SKM-1 treated with dmso at 0.1 percent for 144 hours (cell line): ENCODE data around the gene ORMDL3.

ENCODE experiments used
- DNase-seq: peaks from one replicate; lab custom pipeline; 2025; ENCODE audit not compliant: unreplicated experiment; lab: John Stamatoyannopoulos, UW

The ORMDL3 gene, protein sequence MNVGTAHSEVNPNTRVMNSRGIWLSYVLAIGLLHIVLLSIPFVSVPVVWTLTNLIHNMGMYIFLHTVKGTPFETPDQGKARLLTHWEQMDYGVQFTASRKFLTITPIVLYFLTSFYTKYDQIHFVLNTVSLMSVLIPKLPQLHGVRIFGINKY

DNA sequence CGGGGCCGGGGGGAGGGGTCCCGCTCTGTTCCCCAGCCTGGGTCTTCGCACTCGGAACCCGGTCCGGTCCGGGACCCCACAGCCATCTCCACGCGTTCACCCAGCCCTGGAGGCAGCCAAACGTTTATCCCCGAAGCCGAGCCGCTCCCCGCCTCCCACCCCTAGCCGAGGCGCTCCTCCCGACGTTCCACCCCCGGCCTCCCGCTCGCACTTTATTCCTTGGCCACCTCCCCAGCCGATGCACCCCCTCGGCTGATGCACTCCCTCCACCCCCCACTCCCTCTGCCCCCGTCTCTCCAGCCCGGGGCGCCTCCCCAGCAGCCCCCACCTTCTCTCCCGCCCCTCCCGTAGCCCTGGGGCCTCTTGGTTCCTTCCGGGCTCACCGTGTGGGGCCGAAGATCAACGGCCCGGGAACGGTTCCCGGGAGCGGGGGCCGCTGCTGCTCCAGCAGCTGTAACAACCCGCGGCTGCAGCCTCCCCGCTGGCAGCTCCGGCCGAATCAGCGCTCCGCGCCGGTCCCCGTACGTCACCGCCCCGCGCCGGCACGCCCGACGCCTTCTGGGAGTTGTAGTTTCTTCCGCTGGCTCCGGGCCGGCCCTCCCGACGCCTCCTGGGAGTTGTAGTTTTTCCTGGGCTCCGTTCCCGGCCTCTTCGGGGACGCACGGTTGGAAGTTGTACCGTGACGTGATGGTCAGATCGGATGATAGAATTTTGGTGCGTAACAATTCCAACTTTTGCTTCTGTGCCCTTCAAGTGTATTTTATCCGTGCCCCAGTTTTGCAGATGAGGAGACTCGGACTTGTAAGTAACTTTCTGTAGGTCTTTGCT lies at the start of gene ORMDL3, which contains the start of gene LRRC3C:
TSS of gene ORMDL3 (minus strand) at position 501 of the 828 bp plus-strand sequence. CDS start 3,398 bp downstream, outside the sequence.
TSS of gene LRRC3C (plus strand) at position 632 of the 828 bp plus-strand sequence. CDS start 13,792 bp downstream, outside the sequence.
- peak; percentile 83 for DNase-seq

DNA sequence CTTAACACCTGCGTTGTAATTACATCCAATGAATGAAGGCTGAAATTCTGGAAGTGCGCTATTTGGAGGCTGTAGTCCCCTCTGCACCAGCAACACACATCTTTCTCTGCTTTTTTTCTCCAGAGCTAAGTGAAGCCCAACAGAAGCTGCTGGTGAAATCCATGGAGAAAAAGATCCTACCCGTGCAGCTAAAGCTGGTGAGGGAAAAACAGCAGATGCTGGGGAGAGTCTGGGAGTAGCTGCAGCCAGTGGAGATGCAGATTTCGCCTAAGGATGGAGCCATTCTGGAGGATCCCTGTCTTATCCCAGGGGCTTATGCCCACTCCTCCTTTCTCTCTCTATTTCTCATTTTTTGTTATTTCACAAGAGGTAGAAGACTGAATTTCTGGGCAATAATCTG lies 48.4 kb upstream of the ORMDL3 start:
- DNase-seq, result no peak

DNA sequence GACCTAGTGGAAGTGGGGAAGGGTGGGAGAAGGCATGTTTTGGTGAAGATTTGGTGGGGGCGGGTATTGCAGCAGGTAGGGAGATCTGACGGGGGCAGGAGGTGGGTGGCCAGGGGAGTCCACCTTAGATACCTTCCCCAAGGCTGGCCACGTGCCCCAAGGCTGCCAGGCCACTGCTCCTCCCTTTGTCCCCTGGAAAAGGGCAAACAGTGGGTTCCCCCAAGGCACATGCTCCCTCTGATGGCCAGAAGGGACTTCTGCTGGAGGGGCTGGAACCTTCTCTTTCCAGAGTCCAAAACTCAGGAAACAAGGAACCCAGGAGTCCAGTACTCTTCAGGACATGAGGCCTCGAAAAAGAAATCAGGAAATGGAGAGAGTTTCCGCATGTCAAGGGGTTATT lies 47.0 kb upstream of the ORMDL3 start:
- DNase-seq, result no peak

DNA sequence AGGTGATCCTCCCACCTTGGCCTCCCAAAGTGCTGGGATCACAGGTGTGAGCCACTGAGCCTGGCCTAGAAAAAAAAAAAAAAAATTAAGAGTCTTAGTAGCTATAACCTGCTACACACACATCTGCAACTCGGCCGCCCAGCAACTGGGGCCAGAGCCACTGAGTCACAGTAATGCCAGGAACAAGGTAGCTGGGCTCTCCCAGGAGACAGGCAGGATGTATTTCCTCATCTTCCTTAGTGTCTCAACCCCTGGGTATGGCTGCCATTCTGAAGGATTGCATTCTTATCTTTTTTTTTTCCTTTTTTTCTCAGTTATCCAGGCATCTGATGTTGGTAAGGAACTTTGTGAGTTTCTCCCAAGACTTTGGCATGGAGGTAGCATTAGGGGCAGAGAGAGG lies 46.1 kb upstream of the ORMDL3 start:
- no peak for DNase-seq

DNA sequence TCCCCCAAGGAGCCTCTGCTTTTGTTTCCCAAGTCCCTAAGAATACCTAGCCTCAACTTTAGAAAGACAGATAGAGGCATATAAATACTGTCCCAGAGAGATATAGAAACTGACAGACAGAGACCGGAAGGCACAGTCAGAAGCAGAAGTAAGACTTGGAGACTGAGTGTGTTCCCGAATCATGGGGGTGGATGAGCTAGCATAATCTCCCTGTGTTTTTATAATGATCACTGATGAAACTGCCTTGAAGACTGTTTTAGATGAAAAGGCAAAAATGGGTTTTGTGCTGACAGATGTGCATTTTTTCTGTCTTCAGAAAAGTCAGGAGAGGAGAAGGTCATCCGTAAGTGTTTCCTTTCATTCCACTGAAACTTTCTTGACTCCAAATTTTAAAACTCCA lies 44.9 kb upstream of the ORMDL3 start:
- peak; percentile 14 for DNase-seq

DNA sequence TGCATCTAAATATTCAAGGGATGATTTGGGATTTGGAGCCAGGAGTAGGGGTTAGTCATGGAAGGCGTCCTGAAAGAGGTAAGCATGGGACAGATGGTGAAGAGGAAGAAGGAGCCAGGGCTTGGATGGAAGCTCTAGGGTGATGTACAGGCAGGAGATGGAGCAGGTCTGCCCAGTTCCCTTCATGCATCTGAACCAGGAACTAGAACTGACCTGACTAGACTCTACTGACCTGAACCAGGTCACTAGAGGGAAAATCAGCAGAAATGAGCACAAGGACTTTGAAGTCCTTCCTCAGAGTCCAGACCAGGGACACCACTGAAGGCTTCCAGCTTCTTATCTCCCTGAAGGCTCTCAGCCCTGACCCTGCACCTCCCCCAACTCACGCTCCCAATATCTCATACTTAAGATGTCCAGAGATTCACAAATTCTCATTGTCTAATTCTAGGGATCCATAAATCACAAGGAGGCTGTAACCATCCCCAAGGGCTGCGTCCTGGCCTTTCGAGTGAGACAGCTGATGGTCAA lies 43.7 kb upstream of the ORMDL3 start:
- no peak for DNase-seq

DNA sequence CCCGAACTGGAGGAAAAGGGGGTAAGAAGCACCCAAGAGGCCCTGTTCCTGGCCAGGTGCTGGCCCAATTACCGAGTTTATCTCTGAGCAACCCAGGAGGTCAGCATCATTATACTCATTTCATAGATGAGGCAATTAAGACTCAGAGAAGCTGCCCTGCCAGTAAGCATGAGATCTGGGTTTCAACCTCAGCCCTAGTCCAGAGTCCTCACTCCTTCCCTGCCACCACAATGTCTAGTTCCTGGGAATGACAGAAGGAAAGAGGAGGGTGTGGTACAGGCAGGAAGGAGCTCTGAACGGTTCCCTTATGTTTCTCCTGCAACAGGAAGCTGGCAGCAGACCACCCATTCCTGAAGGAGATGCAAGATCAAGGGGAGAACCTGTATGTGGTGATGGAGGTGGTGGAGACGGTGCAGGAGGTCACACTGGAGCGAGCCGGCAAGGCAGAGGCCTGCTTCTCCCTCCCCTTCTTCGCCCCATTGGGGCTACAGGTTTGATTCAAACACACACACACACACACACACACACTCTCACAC lies 42.8 kb upstream of the ORMDL3 start:
- no peak for DNase-seq

DNA sequence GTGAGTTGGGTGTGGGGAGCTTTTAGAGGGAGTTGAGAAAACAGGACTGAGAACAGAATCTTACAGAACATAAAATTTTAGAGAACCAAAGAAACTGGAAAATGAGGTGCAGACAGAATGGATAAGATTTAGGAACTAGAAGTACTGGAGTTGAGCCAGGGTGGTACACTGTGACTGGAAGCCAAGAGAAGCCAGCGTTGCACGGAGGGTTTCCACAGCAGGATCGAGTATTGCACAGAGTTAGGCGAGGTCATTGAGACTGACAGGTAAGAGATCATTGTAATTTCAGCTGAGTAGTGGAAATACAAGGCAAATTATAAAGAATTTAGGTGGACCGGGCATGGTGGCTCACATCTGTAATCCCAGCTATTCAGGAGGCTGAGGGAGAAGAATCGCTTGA lies 42.0 kb upstream of the ORMDL3 start:
- no peak for DNase-seq

DNA sequence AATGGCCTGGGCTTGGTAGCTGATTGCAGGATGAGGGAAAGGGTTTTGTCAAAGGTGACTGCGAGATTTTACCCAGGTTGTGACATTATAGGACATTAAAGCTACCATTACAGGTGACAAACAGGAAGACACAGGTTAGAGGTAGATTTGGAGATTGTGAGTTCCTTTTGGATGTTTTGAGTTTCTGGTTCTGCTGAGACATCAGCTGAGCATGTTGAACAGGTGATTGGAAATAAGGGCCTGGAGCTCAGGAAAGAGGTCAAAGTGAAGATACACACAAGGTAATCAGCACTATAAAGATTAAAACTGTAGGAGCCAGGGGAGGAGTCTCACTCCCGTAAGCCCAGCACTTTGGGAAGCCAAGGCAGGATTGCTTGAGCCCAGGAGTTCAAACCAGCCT lies 41.4 kb upstream of the ORMDL3 start:
- no peak for DNase-seq

DNA sequence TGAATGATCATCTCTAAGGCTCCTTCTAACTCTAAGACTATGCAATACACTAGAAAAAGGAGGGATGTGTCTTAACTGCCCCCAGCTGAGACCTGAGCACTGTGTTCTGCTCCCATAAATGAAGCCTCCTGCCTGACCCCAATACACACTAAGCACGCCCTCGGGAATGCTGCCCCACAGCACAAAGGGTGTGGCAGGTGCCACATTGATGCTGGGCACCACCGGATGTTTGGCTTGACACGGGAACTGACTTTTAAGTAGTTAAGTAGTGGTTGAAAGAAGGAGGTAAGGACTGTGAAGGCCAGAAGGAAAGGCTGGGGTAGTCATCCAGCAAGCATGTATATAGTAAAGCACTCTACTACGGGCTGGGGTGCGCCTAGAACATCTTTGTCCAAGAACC lies 39.4 kb upstream of the ORMDL3 start:
- no peak for DNase-seq

DNA sequence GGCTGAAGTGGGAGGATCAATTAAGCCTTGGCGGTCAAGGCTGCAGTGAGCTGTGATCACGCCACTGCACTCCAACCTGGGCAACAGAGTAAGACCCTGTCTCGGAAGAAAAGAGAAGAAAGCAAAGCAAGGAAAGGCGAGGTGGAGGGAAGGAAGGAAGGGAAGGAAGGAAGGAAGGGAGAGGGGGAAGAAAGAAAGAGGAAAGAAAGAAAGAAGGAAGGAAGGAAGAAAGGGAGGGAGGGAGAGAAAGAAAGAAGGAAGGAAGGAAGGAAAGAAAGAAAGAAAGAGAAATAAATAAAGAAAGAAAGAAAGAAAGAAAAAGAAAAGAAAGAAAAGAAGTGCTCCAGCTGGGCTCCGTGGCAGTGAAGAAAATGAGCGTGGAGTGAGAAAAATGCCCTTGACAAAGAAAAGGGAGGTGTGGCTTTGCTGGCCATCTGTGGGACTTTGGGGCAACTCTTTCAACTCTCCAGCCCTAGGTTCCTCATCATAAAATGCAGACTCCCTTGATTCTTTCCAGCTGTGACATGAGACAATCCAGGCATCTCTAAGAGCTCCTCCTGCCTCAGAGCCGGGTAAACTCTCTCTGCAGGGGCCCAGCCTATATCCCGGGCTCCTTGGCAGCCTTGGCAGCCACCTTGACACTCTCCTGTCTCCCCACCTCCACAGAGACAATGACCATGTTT lies 37.8 kb upstream of the ORMDL3 start:
- DNase-seq, result no peak

DNA sequence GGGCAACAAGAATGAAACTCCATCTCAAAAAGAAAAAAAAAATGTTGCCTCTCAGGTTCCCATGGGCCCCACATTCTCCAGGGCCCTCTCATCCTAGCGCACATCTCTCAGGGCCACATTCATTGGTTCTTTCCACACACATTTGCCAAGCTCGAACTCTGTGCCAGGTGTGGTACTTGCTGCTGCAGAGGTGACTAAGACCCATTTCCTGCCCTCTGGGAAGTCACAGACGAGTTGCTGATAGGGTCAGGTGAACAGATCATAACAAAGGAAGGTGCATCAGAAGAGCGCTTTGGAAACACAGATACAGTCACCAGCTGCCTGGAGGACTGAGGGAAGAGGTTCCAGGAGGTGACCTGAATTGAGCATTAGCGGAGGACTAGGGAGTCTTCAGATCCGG lies 36.4 kb upstream of the ORMDL3 start:
- DNase-seq, result no peak

DNA sequence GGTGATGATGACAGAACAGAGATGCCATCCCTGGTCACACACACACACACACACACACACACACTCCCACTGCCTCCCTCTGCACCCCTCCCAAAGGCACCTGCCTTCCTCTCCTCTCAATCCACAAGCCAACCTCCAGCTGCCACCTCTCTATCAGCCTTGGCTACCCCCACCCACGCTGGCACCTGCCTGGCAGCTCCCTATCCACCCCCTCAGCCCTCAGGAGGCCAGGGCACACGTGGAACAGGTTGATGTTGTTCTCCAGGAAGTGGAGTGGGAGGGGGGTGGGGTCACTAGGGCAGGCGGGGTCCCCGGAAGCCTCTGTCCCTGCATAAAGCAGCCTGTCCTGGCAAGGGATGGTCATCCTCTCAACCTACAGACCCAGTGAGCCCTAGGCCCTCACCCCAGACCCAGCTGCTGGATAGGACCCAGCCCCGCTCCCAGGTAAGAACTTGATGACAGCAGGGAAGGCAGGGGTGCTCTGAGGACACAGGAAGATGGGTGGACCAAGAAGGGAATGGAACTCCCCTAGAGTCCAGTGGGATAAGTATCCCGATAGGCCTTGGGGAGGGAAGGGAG lies 35.3 kb upstream of the ORMDL3 start, which contains the start of gene GSDMA:
TSS of gene GSDMA (plus strand) at position 363 of the 579 bp plus-strand sequence. CDS start 2,684 bp downstream, outside the sequence.
- no peak for DNase-seq

DNA sequence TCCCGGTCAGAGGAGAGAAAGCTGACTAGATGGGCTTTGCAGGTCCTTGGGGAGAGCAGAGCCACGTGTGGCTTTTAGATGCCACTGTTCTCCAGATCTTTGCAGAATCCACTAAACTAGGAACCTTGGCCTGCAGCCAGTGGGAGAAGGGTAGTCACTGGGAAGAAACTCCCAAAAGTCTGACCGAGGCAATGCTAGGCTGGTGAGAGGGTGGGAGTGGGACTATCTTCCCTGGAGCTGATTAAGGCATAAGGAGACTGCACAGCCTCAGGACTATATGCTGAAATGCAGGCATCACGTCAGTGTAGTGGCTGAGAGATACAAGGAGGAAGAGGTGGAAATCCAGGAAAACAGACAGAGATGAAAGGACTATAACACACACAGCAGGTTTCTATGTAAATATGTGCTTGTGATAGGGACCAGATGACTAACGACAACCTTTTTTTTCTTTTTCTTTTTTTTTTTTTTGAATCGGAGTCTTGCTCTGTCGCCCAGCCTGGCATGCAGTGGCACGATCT lies 33.2 kb upstream of the ORMDL3 start:
- DNase-seq, result no peak

DNA sequence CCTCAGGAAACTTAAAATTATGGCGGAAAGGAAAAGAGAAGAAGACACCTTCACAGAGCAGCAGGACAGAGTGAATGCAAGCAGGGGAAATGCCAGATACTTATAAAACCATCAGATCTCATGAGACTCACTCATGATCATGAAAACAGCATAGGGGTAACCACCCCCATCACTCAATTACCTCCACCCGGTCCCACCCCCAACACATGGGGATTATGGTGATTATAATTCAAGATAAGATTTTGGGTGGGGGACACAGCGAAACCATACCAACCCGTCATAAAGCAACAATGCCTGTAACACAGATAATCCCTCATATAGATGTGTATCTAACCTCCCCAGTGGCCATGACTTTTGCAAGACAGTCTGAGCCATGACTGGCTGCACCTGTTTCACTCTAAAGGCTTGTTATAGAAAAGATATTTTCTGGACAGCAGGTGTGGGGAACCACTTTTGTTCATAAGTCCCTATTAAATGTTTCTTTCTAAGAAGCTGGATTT lies 28.4 kb upstream of the ORMDL3 start:
- no peak for DNase-seq

DNA sequence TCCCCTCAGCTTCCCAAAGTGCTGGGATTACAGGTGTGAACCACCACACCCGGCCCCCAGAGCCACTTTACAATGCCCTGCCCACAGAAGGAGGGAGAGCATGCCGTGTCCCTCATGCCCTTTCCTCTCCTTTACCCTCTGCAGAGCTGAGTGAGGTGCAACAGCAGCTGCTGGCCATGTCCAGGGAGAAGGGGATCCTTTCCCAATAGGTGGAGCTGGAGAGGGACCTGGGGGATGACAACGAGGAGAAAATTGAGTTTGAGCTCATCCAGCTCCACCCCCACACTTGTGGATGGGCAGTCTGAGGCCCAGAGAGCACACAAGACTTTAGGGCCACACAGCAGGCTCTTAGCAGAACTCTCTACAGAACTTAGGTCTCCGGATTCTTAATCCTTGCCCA lies 27.5 kb upstream of the ORMDL3 start:
- DNase-seq, result no peak

DNA sequence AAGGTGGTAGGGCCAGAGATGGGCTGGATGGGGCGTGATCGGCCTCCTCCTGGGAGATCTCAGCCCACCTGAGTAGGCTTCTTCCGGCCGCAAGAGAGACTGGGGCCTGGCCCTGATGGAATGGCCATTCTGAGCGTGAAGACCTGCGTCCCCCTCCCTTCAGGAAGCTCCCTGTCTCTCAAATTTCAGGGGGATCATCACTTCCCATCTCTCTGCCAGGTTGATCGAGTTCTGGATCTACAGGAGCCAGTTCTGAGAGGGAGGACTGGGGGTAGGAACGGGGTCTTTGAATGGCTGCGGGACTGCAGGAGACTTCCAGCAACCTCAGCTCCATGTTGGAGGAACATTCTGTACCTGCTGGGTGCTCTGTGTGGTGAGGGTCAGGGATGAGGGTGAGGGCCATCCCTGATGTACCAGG lies 26.1 kb upstream of the ORMDL3 start:
- no peak for DNase-seq

DNA sequence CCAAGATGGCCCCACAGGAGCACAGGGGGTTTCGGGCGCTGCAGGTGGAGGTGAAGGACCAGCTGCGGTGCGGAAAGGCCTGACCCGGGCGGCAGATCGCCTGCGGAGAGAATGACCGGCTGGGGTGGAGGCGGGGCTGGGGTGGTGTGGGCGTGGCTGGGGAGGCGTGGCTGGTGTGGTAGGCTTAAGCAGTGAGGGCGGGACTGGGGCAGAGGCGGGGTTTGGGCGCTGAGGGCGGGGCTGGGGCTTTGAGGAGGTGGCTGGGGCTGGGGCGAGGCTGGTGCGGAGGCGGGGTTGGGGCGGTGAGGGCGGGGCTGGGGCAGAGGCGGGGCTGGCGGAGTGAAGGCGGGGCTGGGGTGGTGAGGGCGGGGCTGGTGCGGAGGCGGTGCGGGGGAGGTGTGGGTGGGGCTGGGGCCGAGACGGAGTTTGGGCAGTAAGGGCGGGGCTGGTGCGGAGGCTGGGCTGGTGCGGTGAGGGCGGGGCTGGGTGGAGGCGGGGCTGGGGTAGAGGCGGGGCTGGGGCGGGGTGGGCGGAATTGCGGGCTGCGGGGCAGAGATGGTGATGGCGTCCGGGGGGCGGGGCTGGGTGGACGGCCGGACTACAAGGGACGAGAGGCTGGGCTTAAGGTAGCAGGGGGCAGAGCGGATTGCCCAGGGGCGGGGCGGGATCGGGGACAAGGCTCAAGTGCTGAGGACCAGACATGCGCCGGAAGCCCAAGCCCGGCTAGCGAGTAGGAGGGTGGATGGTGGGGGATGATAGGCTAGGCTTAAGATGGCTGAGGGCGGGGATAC lies 25.5 kb upstream of the ORMDL3 start:
- DNase-seq, result peak; percentile 88

DNA sequence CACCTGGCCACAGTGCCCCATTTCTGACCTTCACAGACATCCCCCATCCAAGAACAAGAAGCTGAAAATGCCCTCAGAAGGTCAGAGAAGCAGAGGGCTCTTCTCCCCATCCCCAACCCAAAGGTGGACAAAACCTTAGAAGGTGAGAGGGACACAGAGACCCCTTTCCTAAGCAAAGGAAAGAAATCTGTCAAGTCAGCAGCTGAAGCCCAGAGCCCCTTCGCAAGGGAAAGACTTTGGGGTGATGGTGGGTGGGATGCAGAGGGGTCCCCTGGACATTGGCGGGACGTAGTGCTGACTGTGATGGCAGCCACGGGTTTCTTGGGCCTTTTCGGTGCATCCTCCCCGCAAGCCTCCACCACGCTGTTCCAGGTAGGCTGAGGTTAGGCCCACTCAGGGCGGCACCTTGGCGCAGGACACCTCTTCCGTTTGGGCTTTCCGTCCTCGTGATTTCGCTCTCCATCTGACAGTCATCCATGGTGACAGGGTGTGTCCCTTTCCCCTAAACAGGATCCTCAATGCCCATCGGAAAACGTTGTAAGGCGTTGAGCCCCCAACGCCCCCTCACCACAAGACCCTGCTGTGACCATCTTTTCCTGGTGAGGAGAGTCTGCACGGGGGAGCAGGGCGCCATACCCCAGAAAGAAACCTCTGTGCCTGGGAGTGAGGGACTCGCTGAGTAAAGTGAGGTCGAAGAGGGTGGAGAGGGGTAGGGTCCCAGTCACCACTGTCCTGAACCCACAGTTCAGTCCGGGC lies 24.7 kb upstream of the ORMDL3 start:
- DNase-seq, result no peak
